Ascending aorta (tissue), 2 donors: ENCODE results near the gene KLHL12. TPM values are rescaled to one million over a fixed set of nuclear protein-coding genes. Genes with fewer than 3 reads are reported as not detected.

ENCODE experiments used
- DNase-seq, 2 donors: peaks; one replicate each; pipeline ENCODE4 v3.0.0-alpha.2; 2019; ENCODE audit warnings: low spot score in 2 of 2
- H3K27ac ChIP-seq, 2 donors: fragments of 200-600 bp; sonication (generic); one replicate each; pipeline ENCODE4 v1.5.1; 2016 to 2017; ENCODE audit warnings: mild to moderate bottlenecking in 1 of 2
- H3K27me3 ChIP-seq: fragments of 200-600 bp; sonication (generic); one replicate; pipeline ENCODE4 v1.5.1; 2017
- H3K36me3 ChIP-seq, 2 donors: fragments of 200-600 bp; sonication (generic); one replicate each; pipeline ENCODE4 v1.5.1; 2016
- H3K4me1 ChIP-seq, 2 donors: fragments of 200-600 bp; sonication (generic); one replicate each; pipeline ENCODE4 v1.5.1; 2016 to 2017; ENCODE audit warnings: mild to moderate bottlenecking in 1 of 2
- H3K4me3 ChIP-seq, 2 donors: fragments of 200-600 bp; sonication (generic); one replicate each; pipeline ENCODE4 v1.5.1; 2016 to 2017; ENCODE audit warnings: mild to moderate bottlenecking in 1 of 2
- H3K9me3 ChIP-seq, 2 donors: fragments of 200-600 bp; sonication (generic); one replicate each; pipeline ENCODE4 v1.5.1; 2016
- intact Hi-C: fragments of 100-400 bp; cut with DNase I; formaldehyde crosslinking; loops from one replicate; pipeline ENCODE4 v1.15.1; 2023
- total RNA-seq: library from RNA; depleted of rRNA; stranded (reverse); fragments of >200 nt; gene quantifications from one replicate; pipeline ENCODE4 v1.1.0, GENCODE V29; 2016
- TF ChIP-seq, protein P1 (sequence below), 3 experiments: fragments of 200-600 bp in 2 of 3; fragments of 450-650 bp in 1 of 3; sonication (generic) in 2 of 3; IDR thresholded peaks; one replicate each; pipeline ENCODE4 v1.5.1; 2016 to 2019; ENCODE audit warnings: antibody characterized with exemption in 3 of 3, mild to moderate bottlenecking in 1 of 3, moderate library complexity in 1 of 3

The KLHL12 gene
- total RNA-seq, 1 donor from 2014 or later, result 17.8 TPM

DNA sequence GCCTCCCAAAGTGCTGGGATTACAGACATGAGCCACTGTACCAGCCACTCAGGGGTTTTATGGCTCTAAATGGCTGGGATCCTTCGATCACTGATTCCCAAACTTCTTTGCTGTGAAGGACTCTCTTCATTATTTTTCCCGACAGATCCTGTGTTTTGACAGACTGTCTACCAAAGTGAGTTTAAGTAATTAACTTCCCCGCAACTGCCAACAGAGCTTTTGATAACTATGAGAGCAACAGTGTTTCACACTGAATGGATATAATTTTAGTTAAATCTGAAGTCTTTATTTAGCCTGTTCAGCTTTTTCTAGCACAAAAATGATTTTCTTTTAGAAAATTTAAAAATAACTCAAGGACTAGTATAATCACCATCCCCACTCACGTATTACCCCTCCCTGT lies 25.5 kb downstream of the KLHL12 start:
- Histone ChIP-seq H3K36me3 (peaks cover 41 to 59% of the 10 kb centered on the region in 2 donors), H3K4me1 (no peaks in the 10 kb centered on the region), H3K9me3 (no peaks in the 10 kb centered on the region), H3K27ac (no peak overlapping the region), H3K4me3 (no peak overlapping the region), H3K27me3 (no peaks in the 10 kb centered on the region)
- no peak for DNase-seq
- TF ChIP-seq, protein P1, sequence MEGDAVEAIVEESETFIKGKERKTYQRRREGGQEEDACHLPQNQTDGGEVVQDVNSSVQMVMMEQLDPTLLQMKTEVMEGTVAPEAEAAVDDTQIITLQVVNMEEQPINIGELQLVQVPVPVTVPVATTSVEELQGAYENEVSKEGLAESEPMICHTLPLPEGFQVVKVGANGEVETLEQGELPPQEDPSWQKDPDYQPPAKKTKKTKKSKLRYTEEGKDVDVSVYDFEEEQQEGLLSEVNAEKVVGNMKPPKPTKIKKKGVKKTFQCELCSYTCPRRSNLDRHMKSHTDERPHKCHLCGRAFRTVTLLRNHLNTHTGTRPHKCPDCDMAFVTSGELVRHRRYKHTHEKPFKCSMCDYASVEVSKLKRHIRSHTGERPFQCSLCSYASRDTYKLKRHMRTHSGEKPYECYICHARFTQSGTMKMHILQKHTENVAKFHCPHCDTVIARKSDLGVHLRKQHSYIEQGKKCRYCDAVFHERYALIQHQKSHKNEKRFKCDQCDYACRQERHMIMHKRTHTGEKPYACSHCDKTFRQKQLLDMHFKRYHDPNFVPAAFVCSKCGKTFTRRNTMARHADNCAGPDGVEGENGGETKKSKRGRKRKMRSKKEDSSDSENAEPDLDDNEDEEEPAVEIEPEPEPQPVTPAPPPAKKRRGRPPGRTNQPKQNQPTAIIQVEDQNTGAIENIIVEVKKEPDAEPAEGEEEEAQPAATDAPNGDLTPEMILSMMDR (IDR thresholded peaks at IDR 0.05), result no peak
- intact Hi-C loops, result no loop called here

DNA sequence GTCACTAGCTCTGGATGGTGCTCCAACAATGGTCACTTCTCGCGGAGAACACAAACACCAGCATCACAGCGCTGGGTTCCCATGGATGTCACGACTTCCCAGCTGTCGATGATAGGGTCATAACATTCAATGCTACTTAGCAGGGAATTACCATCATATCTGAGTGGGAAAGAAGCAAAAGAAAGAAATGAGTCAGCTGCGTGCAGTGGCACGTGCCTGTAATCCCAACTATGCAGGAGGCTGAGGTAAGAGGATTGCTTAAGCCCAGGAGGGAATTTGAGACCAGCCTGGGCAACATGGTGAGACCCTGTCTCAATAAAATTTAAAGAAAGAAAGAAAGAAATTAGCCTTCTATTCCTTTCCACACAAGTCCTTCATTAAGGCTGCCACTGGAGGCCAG lies 34.5 kb downstream of the KLHL12 start:
- peaks cover 0 to 10% of the 10 kb centered on the region in 2 donors for H3K4me1 ChIP-seq
- TF ChIP-seq, protein P1 (IDR thresholded peaks at IDR 0.05), result no peak
- peaks cover 48 to 55% of the 10 kb centered on the region in 2 donors for H3K36me3 ChIP-seq
- H3K27ac ChIP-seq, result no peak overlapping the region
- no peaks in the 10 kb centered on the region for H3K9me3 ChIP-seq
- no peak overlapping the region for H3K4me3 ChIP-seq
- DNase-seq, result no peak
- no peaks in the 10 kb centered on the region for H3K27me3 ChIP-seq
- intact Hi-C loops, result no loop called here

DNA sequence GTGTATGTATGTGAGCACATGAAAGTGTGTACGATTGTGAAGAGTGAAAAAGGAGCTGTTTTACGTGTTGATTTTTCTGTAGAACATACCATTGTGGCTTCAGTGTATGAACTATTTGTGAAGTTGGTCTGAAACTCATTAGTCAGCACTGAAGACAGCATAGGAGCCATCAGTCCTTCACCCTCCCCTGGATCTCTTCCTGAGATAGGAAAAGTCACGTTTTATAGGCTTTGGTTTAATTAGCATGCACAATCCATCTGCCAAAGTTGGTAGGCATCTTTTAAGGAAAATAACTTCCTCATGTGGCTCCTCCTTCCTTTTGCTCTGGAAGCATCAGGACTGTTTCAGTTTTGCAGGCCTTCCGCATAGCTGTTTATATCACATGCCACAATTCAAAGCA lies 36.6 kb downstream of the KLHL12 start:
- H3K36me3 ChIP-seq, result peaks cover 33 to 34% of the 10 kb centered on the region in 2 donors
- H3K4me3 ChIP-seq, result no peak overlapping the region
- peaks cover 0 to 13% of the 10 kb centered on the region in 2 donors for H3K4me1 ChIP-seq
- TF ChIP-seq, protein P1 (IDR thresholded peaks at IDR 0.05), result no peak
- intact Hi-C loops, result no loop called here
- no peak for DNase-seq
- no peak overlapping the region for H3K27ac ChIP-seq
- H3K9me3 ChIP-seq, result no peaks in the 10 kb centered on the region
- H3K27me3 ChIP-seq, result no peaks in the 10 kb centered on the region

DNA sequence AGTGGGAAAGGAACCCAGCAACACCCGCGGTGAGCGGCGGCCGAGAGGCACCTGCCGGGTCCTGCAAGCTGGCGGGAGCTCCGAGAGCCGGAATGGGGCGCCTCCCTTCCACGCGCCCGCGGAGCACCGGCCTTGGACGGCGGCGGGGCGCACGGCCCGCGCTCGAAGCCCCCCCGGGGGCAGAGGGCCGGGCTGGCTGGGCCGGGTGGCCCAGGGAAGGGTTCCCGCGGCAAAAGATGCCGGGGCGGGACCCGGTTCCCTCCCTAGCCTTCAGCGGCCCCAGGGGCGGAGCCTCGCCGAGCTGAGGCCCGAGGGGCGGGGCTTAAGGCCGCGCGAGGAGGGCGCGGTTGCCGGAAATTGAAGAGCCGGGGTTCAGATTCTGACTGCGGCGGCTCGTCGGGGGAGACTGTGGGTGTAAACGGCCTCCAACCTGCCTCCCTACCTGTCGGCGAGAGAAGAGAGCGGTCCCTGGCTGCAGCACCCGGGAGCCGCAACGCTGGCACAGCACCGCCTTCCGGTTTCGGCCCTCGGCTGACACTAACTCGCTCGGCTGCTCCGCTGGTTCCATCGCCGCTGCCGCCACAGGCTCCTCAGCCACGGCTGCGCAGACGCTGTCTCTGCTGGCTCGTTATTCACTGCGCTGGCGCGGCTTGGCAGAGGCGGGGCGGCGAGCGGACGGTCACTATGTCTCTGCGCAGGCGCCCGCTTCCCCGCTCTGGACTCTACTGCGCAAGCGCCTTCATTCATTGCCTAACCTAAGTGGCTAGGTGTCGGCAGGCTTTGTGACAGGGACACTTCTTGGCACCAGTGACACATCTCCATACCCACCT lies 38.3 kb downstream of the KLHL12 start, which contains the start of gene RABIF:
Gene RABIF, minus strand, starts transcription at position 619 of the 830 bp plus-strand sequence. Its CDS starts 51 bp downstream, at position 568.
- H3K27me3 ChIP-seq, result no peaks in the 10 kb centered on the region
- intact Hi-C loops, result loop anchor here (1.0 to 2.0 kb wide), 5 partner anchors 27 to 118 kb away; partner anchors contain the start of genes KLHL12, PCAT6 and TMEM183A
- peaks cover 0 to 13% of the 10 kb centered on the region in 2 donors for H3K4me1 ChIP-seq
- peak within 1 kb of the TSS; percentile 75 to 79 for H3K4me3 ChIP-seq
- peaks cover 17 to 18% of the 10 kb centered on the region in 2 donors for H3K36me3 ChIP-seq
- H3K27ac ChIP-seq, result peak within 1 kb of the TSS; percentile 78 to 94
- TF ChIP-seq, protein P1 (IDR thresholded peaks at IDR 0.05), result peak in 1 of 3 experiments; percentile 20
- H3K9me3 ChIP-seq, result no peaks in the 10 kb centered on the region
- peak; percentile 84 to 97 for DNase-seq

DNA sequence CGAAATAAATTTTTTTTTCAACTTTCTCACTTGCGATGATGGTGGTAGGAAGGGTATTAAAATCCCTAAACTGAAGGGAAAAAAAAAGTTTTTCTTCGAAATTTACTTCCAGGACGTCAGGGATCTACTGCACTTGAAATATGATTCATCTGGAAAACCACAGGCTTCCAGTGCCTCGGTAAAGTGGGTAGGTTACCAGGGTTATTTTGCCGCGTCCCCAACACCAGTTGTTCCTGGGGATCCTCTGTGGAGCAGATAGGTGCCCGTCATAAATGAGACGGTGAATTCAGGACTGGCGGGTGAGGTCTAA lies 38.9 kb downstream of the KLHL12 start:
- Histone ChIP-seq H3K9me3 (no peaks in the 10 kb centered on the region), H3K27me3 (no peaks in the 10 kb centered on the region), H3K36me3 (peaks cover 11 to 12% of the 10 kb centered on the region in 2 donors), H3K4me1 (peaks cover 0 to 13% of the 10 kb centered on the region in 2 donors), H3K4me3 (peak overlapping the region; percentile 75 to 79), H3K27ac (peak overlapping the region; percentile 78 to 94)
- TF ChIP-seq, protein P1 (IDR thresholded peaks at IDR 0.05), result no peak
- no peak for DNase-seq
- intact Hi-C loops, result loop anchor here (1.0 to 2.0 kb wide), 4 partner anchors 27 to 119 kb away; partner anchors contain the start of genes PCAT6 and TMEM183A
